Panc1 (cell line): ENCODE measurements around the gene KCNMA1.

Experiments used
- POLR2AphosphoS5 ChIP-seq: IDR thresholded peaks from 2 replicates; pipeline ENCODE4 v1.6.1; 2012; ENCODE audit warnings: mild to moderate bottlenecking, low read depth, low read length, moderate library complexity
- TF ChIP-seq, protein P1 (sequence below): fragments of 450-650 bp; IDR thresholded peaks from 2 replicates; pipeline ENCODE4 v1.5.1; 2017; ENCODE audit warnings: mild to moderate bottlenecking

GRCh38 chr10:77160679-77161078 is 476.9 kb downstream of the KCNMA1 start:
- TF ChIP-seq, protein P1, sequence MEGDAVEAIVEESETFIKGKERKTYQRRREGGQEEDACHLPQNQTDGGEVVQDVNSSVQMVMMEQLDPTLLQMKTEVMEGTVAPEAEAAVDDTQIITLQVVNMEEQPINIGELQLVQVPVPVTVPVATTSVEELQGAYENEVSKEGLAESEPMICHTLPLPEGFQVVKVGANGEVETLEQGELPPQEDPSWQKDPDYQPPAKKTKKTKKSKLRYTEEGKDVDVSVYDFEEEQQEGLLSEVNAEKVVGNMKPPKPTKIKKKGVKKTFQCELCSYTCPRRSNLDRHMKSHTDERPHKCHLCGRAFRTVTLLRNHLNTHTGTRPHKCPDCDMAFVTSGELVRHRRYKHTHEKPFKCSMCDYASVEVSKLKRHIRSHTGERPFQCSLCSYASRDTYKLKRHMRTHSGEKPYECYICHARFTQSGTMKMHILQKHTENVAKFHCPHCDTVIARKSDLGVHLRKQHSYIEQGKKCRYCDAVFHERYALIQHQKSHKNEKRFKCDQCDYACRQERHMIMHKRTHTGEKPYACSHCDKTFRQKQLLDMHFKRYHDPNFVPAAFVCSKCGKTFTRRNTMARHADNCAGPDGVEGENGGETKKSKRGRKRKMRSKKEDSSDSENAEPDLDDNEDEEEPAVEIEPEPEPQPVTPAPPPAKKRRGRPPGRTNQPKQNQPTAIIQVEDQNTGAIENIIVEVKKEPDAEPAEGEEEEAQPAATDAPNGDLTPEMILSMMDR, result no peak
- TF ChIP-seq POLR2AphosphoS5, result no peak
